Measurements from ENCODE around the gene RPL15. TPM values are rescaled to one million over a fixed set of nuclear protein-coding genes. Genes with fewer than 3 reads are reported as not detected.

The RPL15 gene
- total and polyA plus RNA-seq, 10 of the 15 experiments (the other 5 are each of a cell fraction or from before 2014, with no cell fraction given), result 2,885 to 10,761 (median 4,017) TPM

- intact Hi-C loops (cut with micrococcal nuclease; ENCODE audit: unreplicated experiment), result no loop called here
- Histone ChIP-seq H3K9ac (ENCODE audit: control insufficient read depth, insufficient read depth, low read length) (no peak overlapping the region), H3K27ac (ENCODE audit: control insufficient read depth, insufficient read depth) (no peak overlapping the region), H3K27me3 (replicated peaks in 1 of 2; ENCODE audit: control insufficient read depth in 2 of 2, insufficient read depth in 2 of 2, low read length in 1 of 2) (no peaks in the 10 kb centered on the region), H3K36me3 (ENCODE audit: control insufficient read depth in 2 of 2, insufficient read depth in 2 of 2, low read length in 1 of 2) (no peaks in the 10 kb centered on the region), H2AFZ (ENCODE audit: control insufficient read depth, low read depth, low read length) (no peak overlapping the region), H3K4me1 (ENCODE audit: control insufficient read depth, insufficient read depth, low read length) (no peaks in the 10 kb centered on the region), H3K9me3 (replicated peaks; ENCODE audit: control insufficient read depth, insufficient read depth, low read length) (no peaks in the 10 kb centered on the region), H3K79me2 (ENCODE audit: control insufficient read depth, insufficient read depth, low read length) (no peaks in the 10 kb centered on the region), H3K4me2 (ENCODE audit: control insufficient read depth, insufficient read depth) (no peak overlapping the region), H3K4me3 (no peak overlapping the region), H4K20me1 (ENCODE audit: control insufficient read depth, insufficient read depth) (no peaks in the 10 kb centered on the region)
- DNase-seq (ENCODE audit: low read depth, low spot score) (no peak), ATAC-seq (no peak), FAIRE-seq (no peak)
- 56% methylated on average over 6 of the region's 8 CpGs for whole genome bisulfite sequencing (ENCODE audit: insufficient coverage, insufficient replicate concordance, low lambda C conversion rate, missing lambda C conversion rate)
- TF ChIP-seq ESRRA (IDR thresholded peaks at IDR 0.05; ENCODE audit: low read length) (no peak), BCL11A (IDR thresholded peaks at IDR 0.05; ENCODE audit: low read depth, low read length) (no peak), ZBTB40 (IDR thresholded peaks at IDR 0.05; ENCODE audit: borderline replicate concordance) (no peak), NKRF (conservative IDR thresholded peaks at IDR 0.05) (no peak), EGR1 (IDR thresholded peaks at IDR 0.05; ENCODE audit: borderline replicate concordance in 1 of 2, low read depth in 2 of 2, low read length in 2 of 2) (no peak), RCOR1 (conservative IDR thresholded peaks at IDR 0.05; ENCODE audit: low read depth, low read length) (no peak), RFX5 (IDR thresholded peaks at IDR 0.05; ENCODE audit: low read depth, low read length) (no peak), ATF3 (IDR thresholded peaks at IDR 0.05; ENCODE audit: borderline replicate concordance, extremely low read depth, low read depth, low read length) (no peak), TCF12 (IDR thresholded peaks at IDR 0.05; ENCODE audit: low read depth, low read length) (no peak), KLF5 (IDR thresholded peaks at IDR 0.05; ENCODE audit: partially characterized antibody) (no peak), MYB (IDR thresholded peaks at IDR 0.05; ENCODE audit: borderline replicate concordance, low read depth, low read length) (no peak)
- POLR2A ChIA-PET, result no interaction called here
- CTCF ChIA-PET, result interaction anchor here (0.6 to 2.5 kb wide), 2 partner anchors 40 to 639 kb away, joined by 3 to 7 read pairs; no protein-coding TSS in a partner anchor
- in situ Hi-C loops (cut with MboI), result loop anchor here (25.0 kb wide), 1 partner anchor 1859 kb away; the partner anchor contains the start of genes NGLY1 and OXSM
- RAD21 ChIA-PET (ENCODE audit: unreplicated experiment), result no interaction called here
- SMC1A ChIA-PET (ENCODE audit: uncharacterized antibody, unreplicated experiment), result interaction anchor here (1.7 kb wide), 1 partner anchor 12 kb away, joined by 4 read pairs; the partner anchor contains the start of genes NKIRAS1 and RPL15
- BruUV-seq (replicated peaks), result no TSS peak
These were observed 11.6 kb downstream of the RPL15 start for GRCh38 chr3:23928524-23928923.
